GM21723 (cell line): ENCODE results near the gene LIPC.

ENCODE experiments used
- ATAC-seq: cut with Tn5 transposase; IDR thresholded peaks from one replicate; pipeline ENCODE4 v1.9.1; 2021; ENCODE audit warnings: mild to moderate bottlenecking, moderate library complexity; ENCODE audit not compliant: unreplicated experiment

LIPC gene

DNA sequence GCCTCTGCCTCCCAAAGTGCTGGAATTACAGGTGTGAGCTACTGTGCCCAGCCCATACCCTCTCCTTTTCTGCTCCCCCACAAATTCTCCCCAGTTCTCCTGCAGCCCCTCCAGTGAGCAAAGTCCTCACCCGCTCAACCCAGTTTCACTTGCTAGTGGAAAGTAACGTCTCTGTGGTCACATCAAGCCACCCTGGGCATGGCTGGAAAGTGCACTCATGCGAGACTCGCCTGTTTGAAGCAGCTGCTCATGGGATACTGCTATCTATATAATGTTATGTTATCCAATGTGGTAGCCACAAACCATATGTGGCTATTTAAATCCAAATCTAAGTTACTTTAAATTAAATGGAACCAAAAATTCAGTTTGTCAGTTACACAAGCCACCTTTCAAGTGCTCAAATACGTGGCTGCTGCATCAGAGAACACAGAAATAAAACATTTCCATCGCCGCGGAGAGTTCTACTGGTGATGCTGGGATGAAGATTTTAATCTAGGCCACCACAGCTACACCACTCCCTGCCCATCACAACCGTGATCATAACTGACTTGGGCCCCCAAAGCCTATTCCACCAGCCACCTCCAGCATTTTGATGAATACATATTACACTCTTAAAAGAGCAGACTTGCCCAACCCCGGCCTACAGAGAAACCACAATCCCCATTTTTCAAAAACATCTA lies 119.4 kb downstream of the LIPC start:
- ATAC-seq, result no peak

DNA sequence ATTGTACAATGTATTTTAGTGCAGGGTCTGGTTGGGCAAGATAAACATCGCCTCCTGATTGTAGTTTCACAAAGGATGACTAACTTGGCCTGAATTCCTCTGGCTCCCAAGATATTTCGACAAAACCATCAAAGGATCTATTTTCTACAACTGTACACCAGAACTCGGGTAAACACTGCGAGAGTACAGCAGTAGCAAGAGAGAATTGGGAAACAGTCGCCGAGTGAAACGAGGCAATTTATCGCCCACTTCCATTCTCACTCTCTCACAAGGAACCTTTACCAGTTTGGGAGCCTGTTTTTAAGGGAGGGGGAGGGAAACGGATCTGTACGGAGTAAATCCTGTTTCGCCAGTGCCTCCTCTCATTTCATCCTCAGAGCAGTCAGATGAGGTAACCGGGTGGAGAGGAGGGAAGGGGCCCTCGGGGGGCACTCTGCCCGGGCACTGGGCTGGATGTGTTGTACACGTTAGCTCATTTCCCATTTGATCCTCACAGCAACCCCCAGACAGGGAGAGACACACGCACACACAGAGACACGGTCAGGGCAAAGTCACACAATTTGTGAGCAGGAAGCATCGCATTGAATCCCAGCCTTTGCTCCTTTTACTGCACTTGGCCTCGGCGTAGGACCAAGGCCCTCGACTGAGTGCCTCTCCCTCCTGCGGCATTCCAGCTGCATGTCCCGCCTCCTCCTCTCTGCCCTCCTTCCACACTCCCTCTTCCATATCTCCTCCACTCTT lies 120.1 kb downstream of the LIPC start:
- no peak for ATAC-seq

DNA sequence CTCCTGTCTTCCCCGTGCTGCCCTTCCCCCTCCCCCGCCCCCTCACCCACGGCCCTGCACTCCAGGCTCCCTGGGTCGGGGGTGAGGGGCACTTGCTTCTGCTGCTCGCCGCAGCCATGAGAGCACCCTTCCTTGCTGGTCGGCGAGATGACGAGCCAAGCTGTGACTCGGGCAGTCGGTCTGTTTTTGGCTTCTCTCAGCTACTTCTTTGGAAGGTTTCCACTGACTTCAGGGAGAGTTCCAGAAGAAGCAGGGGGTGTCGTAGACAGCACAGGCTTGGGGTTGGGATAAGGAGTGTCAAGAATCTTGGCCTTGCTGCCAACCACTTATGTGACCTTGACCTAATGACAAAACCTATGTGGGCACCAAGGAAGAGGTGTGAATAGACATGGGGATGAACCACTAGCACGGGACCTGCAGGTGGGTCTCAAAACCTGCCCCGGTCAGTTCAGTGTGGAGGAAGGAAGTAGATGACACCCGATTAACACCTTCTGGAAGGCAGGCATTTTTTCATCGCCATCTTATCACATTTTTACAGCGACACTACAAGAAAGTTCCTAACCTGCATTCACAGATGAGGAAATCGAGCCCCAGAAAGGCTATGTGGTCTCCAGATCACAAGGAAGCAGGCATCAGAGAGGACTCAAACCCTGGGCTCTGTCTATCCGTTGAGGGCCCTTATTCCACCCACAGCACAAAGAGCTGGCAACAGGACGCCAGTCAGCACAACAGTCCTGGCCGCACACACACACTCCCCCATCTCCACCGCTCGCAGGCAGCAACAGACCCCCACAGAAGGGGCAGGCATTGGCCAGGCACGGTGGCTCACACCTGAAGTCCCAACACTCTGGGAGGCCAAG lies 120.9 kb downstream of the LIPC start:
- ATAC-seq, result no peak

DNA sequence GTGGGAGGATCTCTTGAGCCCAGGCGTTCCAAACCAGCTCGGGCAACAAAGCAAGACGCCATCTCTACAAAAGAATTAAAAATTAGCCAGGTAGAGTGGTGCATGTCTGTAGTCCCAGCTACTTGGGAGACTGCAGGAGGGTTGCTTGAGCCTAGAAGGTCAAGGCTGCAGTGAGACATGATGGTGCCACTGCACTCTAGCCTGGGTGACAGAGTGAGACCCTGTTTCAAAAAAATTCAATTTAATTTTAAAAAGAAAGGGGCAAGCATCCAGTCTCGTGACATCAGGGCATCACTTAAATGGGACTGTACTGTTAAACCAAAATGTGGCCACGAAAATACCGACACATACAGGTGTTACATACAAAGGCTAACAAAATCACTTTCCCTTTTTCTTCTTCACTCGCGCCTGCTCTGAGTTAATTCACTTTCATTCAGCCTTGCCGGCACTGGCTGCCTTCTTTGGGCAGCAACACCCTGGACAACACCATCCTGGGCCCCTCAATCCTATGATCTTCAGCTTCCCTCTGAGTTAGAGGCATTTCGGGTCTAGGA lies 121.7 kb downstream of the LIPC start:
- no peak for ATAC-seq

DNA sequence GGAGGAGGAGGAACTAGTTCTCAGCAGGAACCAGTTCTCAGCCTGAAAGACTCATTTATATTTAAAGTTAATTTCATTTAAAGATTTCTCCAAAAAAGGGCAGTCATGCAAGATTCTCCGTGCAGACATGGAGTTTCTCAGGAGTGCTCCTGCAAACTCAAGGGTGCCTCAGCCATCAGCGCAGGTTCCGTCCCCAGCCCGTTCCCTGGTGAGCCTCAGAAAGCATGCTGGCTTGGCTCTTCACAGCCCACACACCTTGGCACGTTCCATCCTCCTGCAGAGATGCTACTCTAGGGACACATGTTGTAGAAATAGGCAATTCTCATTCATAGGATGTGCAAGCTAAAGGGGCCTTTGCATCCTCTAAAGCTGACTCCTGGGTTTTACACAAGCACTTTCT lies 123.0 kb downstream of the LIPC start:
- no peak for ATAC-seq

DNA sequence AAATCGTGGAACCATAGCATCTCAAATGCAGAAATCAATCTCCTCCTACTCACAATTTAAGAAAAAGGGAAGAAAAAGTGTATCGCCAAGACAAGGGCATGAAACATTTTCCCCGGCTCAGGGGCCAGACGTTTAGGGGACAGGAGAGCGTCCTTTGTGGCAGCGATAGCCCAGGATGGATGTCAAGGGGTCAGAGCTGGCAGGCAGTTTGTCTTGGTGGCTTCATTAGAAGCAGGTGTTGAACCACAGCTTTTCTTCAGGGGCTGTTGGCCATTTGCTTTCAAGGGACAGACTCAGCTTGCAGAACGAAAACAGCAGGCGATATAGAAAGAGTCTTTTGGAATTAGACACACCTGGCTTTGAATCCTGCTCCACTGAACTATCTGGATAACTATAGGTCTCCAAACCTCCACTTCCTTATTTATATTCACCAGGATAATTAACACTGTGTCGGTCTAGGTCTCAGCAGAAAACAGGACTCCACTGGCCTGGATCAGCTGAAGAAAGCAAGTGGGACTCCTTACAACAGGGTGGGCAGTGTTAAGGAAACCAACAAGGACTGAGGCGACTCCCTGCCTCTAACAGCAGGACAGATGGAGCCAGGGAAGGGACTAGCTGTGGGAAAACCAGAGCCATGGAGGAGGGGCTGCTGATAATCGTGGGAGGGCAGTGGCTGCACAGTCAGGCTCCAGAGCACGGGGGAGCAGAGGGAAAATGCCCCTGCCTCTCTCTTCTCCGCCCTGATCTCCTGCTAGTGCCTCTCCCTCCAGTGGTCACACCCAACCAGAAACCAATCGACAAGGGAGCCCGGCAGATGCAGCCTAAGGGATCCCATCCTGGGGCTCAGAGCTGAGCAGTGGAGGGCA lies 123.6 kb downstream of the LIPC start:
- no peak for ATAC-seq

DNA sequence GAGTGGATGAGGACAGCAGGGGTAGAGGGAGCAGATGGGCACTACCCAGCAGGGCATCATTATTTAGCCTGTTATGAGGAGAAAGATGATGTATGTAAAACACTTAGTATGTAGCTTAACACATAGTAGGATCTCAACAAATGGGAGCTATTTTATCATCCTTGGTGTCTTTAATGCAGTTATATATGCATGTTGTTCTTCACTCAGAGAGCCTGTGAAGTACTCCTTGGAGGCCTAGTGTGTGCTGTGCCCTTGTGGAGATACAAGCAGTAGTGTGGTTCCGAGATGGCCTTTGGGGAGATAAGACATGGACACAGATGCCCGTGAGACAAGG lies 124.2 kb downstream of the LIPC start:
- no peak for ATAC-seq

DNA sequence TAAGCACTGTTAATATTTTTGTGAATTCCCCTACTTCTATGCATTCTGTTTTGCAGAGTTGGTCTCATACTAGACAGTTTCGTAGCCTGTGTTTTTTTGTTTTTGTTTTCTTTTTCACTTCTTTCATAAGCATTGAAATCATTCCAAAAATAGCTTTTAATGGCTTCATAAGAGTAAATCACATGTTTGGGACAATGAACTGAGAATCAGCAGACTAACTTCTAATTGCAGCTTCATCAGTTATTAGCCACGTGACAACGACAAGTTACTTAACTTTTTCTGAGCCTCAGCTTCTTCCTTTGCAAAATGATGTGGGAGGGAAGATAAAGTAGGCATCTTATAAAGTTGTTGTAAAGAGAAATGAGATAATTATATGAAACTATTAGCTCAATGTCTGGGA lies 124.8 kb downstream of the LIPC start:
- ATAC-seq, result no peak

DNA sequence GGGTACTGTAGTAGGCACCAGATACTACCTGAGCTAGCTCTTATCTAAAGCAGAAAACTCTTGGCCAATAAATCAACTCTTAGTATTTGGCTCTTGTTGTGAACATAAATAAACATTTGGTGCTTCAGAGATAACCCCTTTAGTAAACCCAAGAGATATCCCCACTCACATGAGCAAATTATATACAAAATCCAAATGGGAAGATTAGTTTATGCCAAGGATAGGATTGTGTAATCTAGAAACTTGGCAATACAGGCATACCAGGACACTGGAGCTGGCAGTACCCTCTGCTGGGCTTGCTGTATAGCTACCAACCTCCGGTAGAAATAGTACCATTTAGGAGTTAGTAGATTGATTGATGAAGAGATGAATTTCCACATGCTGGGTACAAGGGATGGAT lies 127.0 kb downstream of the LIPC start:
- no peak for ATAC-seq

DNA sequence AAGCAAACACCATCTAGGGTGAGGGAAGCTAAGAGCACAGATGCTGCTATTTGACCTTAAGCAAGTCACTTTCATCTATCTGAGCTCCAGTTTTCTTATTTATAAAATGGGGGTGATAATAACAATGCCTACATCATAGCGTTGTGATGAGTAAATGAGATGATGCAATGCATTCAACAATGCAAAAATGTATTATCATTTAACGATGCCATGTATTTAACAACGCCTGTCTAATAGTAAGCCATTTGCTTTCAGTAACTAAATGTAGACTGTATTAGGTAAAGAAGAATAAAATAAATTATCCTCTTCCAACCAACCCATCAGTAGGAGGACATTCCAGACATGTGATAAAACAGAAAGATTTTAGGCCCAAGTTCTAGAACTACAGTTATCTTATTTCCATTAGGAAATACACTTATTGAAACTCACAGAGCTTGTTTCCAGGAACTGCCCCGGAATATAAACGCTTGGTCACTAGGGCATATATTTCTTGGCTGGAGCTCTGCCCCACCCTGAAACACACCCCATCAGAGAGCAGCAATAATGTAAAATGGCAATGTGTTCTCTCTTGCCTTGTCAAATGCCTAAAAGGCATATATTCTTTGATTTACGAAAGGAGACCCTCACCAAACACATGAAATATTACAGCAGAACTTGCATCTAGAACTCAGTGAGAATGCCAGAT lies 128.3 kb downstream of the LIPC start:
- ATAC-seq, result no peak

DNA sequence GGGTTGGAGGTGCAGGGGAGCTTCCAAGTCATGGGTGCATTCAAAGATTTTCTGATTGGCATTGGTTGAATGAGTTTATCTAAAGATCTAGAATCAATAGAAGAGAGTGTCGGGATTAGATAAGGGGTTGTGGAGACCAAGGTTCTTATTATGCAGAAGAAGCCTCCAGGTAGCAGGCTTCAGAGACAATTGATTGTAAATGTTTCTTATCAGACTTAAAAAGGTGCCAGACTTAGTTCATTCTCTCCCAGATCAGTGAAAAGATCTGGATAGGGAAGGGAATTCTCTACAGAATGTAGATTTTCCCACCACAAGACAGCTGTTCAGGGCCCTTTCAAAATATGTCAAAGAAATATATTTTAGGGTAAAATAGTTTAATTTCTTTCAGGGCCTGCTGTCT lies 129.5 kb downstream of the LIPC start:
- no peak for ATAC-seq

DNA sequence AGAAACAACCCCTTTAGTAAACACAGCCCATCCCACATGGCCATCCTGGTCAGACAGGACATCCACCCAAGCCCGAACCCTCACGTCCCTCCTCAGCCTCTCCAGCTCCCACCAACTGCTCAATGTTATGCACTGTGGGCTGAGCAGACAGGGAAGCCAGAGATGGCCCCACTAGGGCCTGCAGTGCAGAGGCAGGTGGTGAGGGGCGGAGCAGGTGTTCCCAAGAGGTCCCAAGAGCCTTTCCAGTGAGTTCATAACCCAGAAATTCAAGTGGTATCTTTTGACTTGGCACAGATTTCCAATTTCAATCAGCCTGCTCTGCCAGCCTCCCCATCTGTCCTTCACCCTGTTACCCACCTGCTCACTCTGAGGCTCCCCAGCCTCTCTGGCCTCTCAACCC lies 130.3 kb downstream of the LIPC start:
- no peak for ATAC-seq

DNA sequence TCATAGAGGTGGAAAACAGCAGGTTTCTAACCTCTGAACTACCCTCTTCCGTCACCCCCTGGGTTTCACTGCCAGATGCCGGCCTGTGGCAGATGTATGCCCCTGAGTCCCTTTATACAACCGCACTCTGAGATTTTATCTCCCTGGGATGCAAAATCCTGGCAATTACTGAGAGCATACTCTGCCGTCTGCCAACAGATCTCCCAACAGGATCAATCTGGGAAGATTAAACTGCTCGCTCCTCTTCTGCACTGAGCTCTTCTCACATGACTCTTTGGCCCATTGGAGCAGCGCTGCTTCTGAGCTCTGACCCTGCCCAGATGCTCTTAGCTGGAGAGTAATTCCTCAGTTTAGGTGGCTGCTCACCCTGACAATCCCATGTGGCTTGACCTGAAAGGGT lies 133.2 kb downstream of the LIPC start:
- ATAC-seq, result no peak

DNA sequence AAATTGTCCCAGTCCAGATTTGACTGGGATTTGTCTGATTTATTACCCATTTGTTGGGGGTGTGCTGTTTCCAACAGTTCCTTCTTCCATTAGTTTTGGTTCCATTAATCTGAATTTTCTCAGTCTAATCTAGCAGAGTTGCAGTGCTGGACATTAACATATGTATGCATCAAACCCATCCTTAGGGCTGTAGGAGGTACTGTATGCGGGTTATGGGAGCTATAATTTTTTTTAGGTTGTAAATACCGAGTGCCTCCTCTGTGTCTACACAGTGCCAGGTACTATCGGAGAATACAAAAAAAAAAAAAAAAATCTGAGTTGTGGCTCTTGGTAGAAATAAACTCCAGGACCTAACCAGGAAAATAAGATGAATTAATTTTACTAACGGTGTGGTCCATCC lies 133.8 kb downstream of the LIPC start:
- no peak for ATAC-seq

DNA sequence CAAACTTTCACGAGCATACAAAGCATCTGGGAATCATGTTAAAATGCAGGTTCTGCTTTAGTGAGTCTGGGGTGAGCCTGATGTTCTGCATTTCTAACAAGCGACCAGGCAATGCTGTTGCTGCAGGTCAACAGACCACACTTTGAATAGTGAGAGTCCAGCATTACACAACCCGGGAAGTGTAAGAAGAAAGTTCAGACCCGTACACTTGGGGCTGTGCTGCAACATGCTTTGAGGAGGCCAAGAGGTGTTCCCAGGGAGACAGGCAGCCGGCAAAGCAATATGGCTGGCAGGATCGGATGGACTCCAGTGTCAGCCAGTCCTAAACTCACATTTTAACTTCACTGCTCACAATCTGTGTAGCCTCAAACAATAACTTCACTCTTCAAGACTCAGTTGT lies 134.2 kb downstream of the LIPC start:
- ATAC-seq, result no peak

DNA sequence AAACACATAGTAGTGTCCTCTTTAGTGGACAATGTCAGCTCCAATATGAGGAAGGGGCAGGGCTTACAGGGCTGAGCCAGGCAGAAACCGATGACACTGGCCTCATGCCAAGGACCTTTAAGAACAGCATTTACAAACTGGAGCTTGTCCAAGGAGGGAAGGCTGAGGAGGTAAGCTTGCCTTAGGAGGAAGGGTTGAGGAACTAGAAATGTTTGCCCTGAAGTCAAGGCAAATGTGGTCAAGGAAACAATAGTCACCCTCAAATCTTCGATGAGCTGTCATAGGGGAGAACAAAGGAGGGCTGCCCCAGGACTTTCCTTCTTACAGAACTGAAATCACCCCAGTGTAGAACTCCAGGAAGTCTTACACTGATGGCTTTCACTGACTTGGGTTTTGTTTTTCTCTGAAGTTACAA lies 136.4 kb downstream of the LIPC start:
- ATAC-seq, result no peak

DNA sequence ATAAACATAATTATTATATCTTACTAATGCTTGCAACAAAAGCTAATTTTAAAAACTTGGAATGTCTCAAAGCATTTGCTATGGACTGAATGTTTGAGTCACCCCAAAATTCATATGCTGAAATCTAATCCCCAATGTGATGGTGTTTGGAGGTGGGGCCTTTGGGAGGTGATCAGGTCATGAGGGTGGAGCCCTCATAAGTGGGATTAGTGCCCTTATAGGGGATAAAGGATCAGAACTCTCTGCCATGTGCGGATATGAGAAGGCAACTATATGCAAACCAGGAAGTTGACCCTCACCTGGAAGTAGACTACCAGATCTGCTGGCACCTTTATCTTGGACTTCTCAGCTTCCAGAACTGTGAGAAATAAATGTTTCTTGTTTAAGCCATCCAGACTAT lies 137.7 kb downstream of the LIPC start:
- ATAC-seq, result no peak

DNA sequence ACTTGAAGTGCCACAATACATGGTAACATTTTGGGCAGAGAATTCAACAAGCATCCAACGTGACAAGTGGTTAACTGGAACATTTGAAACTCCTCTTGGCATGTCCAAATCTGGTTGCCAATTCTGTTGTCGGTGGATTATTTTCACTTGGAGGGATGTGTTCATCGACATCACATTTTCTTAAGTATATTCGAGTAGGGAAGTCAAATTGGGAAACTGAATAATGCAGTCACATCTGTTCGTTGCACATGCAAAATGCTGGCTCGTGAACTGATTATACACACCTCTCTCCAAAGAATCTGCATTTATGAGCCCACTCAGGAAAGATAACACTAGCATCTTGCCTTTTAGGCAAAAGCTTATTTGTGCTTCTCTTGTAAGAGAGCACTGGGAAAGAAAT lies 139.7 kb downstream of the LIPC start:
- ATAC-seq, result no peak

DNA sequence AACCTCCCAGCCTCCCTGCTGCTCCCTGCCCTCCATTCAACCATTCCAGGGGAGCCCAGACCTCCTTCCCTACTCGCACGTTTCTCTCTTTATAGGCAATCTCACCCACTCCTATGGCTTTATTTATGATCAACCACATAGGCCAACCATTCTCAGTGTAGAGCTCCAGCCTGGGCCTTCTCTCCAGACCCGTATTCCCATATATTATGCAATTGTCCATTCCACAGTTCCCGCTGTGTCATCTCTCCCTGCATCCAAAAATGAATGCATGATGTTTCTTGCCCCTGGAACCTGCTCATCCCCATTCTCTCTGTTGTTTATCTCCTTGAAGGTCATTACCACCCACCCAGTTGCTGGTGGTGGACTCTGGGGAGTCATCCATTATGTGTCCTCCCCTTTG lies 140.7 kb downstream of the LIPC start:
- no peak for ATAC-seq

DNA sequence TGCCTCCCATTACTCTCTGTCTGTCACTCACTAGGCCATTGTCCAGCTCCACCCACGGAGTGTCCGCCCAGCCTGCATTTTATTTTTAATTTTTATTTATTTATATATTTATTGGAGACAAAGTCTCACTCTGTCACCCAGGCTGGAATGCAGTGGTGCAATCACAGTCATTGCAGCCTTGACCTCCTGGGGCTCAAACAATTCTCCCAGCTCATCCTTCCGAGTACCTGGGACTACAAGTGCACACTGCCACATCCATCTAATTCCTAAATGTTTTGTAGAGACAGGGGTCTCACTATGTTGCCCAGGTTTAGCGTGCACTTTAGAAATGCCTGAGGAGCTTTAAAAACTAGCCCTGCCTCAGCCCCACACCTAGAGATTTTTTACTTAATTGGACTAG lies 141.5 kb downstream of the LIPC start:
- no peak for ATAC-seq
